B cell (primary cell): ENCODE results near the gene GALNT7. TPM values are rescaled to one million over a fixed set of nuclear protein-coding genes. Genes with fewer than 3 reads are reported as not detected.
A peak's percentile ranks its signal among the peaks of the same experiment; 100 is the strongest.

Source experiments
- ATAC-seq: fragments of 200-7000 bp; cut with Tn5 transposase; one replicate; pipeline ENCODE4 v1.10.0; 2021; ENCODE audit warnings: low read depth, mild to moderate bottlenecking, moderate number of reproducible peaks, moderate library complexity
- CTCF ChIA-PET: fragments of 350-600 bp; sonication (Branson Sonifier 250); formaldehyde crosslinking; loops from one replicate; lab custom pipeline; 2021; ENCODE audit warnings: antibody characterized with exemption, inconsistent platforms; lab: Charles Lee
- POLR2A ChIA-PET: fragments of 350-600 bp; sonication (Branson Sonifier 250); formaldehyde crosslinking; loops from one replicate; lab custom pipeline; 2021; ENCODE audit warnings: antibody characterized with exemption; lab: Charles Lee
- DNase-seq: peaks from one replicate; pipeline ENCODE4 v3.0.0; 2013
- H2AFZ ChIP-seq: 2 replicates; pipeline ENCODE4 v1.6.1; 2012; ENCODE audit warnings: mild to moderate bottlenecking, low read depth, low read length; ENCODE audit not compliant: insufficient read depth, poor library complexity, severe bottlenecking
- H3K27ac ChIP-seq, 2 donors: 1 replicate in 1 of 2; 2 replicates in 1 of 2; pipeline ENCODE4 v1.5.1; 2012 to 2013; ENCODE audit warnings: low read length in 2 of 2, mild to moderate bottlenecking in 2 of 2, moderate library complexity in 1 of 2
- H3K27me3 ChIP-seq, 4 experiments: fragments of 200-600 bp in 1 of 4; sonication (generic) in 1 of 4; replicated peaks in 1 of 4; 1 replicate in 2 of 4; 2 replicates in 2 of 4; pipeline versions ENCODE4 v1.6.1 to v1.7.0; 2013 to 2016; ENCODE audit warnings: low read length in 3 of 4, mild to moderate bottlenecking in 2 of 4, mixed read lengths in 1 of 4, moderate library complexity in 1 of 4; ENCODE audit not compliant: insufficient read depth in 4 of 4, control insufficient read depth in 3 of 4; ENCODE audit errors: control extremely low read depth in 1 of 4
- H3K36me3 ChIP-seq, 2 experiments: replicated peaks in 1 of 2; 1 replicate in 1 of 2; 2 replicates in 1 of 2; pipeline versions ENCODE4 v1.6.1 to v1.7.1; 2013; ENCODE audit warnings: low read length in 1 of 2; ENCODE audit not compliant: insufficient read depth in 2 of 2, control insufficient read depth in 1 of 2; ENCODE audit errors: control extremely low read depth in 1 of 2, extremely low read depth in 1 of 2
- H3K4me1 ChIP-seq, 2 donors: fragments of 200-600 bp in 1 of 2; sonication (generic) in 1 of 2; 1 replicate in 1 of 2; 2 replicates in 1 of 2; pipeline versions ENCODE4 v1.5.1 to v1.6.1; 2013 to 2017; ENCODE audit warnings: low read length in 2 of 2; ENCODE audit not compliant: control insufficient read depth in 2 of 2, insufficient read depth in 2 of 2
- H3K4me2 ChIP-seq: replicated peaks from 2 replicates; pipeline ENCODE3; 2012; ENCODE audit warnings: mild to moderate bottlenecking, low read depth, low read length; ENCODE audit not compliant: poor library complexity, severe bottlenecking
- H3K4me3 ChIP-seq, 5 experiments: fragments of 200-600 bp in 1 of 5; sonication (generic) in 1 of 5; 1 replicate in 3 of 5; 2 replicates in 2 of 5; pipeline versions ENCODE4 v1.5.1 to v1.7.0; 2011 to 2016; ENCODE audit warnings: low read length in 4 of 5, mild to moderate bottlenecking in 4 of 5, low read depth in 2 of 5, control low read depth in 1 of 5, moderate library complexity in 1 of 5; ENCODE audit not compliant: insufficient read depth in 1 of 5; ENCODE audit errors: control extremely low read depth in 1 of 5, extremely low read depth in 1 of 5
- H3K79me2 ChIP-seq: fragments of 200-600 bp; sonication (generic); one replicate; pipeline ENCODE4 v1.6.0; 2016; ENCODE audit warnings: low read length; ENCODE audit not compliant: control insufficient read depth, insufficient read depth
- H3K9ac ChIP-seq: fragments of 200-600 bp; sonication (generic); 2 replicates; pipeline ENCODE4 v1.6.1; 2017; ENCODE audit warnings: mild to moderate bottlenecking, low read length, moderate library complexity
- H3K9me3 ChIP-seq, 3 donors: one replicate each; pipeline versions ENCODE4 v1.6.1 to v1.7.1; 2013; ENCODE audit warnings: low read length in 2 of 3; ENCODE audit not compliant: control insufficient read depth in 2 of 3, insufficient read depth in 1 of 3; ENCODE audit errors: control extremely low read depth in 1 of 3
- H4K20me1 ChIP-seq: 2 replicates; pipeline ENCODE4 v1.6.0; 2012; ENCODE audit warnings: mild to moderate bottlenecking, low read length; ENCODE audit not compliant: insufficient read depth, control insufficient read depth, poor library complexity, severe bottlenecking
- H3K27ac Mint-ChIP-seq: one replicate; pipeline ENCODE4 v1.8.0; 2021; ENCODE audit warnings: mixed read lengths
- H3K27me3 Mint-ChIP-seq: one replicate; pipeline ENCODE4 v1.8.0; 2021; ENCODE audit warnings: mixed read lengths
- H3K4me1 Mint-ChIP-seq: one replicate; pipeline ENCODE4 v1.8.0; 2021; ENCODE audit warnings: mixed read lengths
- H3K4me3 Mint-ChIP-seq: one replicate; pipeline ENCODE4 v1.8.0; 2021; ENCODE audit warnings: mixed read lengths
- H3K9me3 Mint-ChIP-seq: one replicate; pipeline ENCODE4 v1.8.0; 2022; ENCODE audit warnings: mixed read lengths; ENCODE audit not compliant: insufficient read depth
- CTCF ChIP-seq: fragments of 200-600 bp; IDR thresholded peaks from one replicate; pipeline ENCODE4 v1.8.0; 2022; ENCODE audit warnings: antibody characterized with exemption, mild to moderate bottlenecking
- EZH2 ChIP-seq: IDR thresholded peaks from 2 replicates; pipeline ENCODE4 v1.6.1; 2012; ENCODE audit warnings: borderline replicate concordance, low read depth, mild to moderate bottlenecking, moderate library complexity, low read length; ENCODE audit not compliant: insufficient read depth, poor library complexity, severe bottlenecking
- WGBS: methylation state at CpG from one replicate; pipeline ENCODE4 v1.1.5; 2013; ENCODE audit warnings: missing lambda C conversion rate; ENCODE audit not compliant: insufficient coverage; 5-methylcytosine and 5-hydroxymethylcytosine counted together
- intact Hi-C: fragments of 100-400 bp; cut with micrococcal nuclease; formaldehyde crosslinking; loops from one replicate; pipeline ENCODE4 v1.10.0; 2022
- polyA plus RNA-seq: library from polyadenylated mRNA; depleted of rRNA; stranded (reverse); fragments of >200 nt; gene quantifications from 2 replicates; pipeline ENCODE4 v1.2.3, GENCODE V29; 2012
- total RNA-seq, 2 donors: library from RNA; stranded (reverse); fragments of 120-200 nt in 1 of 2; gene quantifications; 1 replicate in 1 of 2; 2 replicates in 1 of 2; pipeline versions ENCODE4 v1.2.3 to v1.2.4, GENCODE V29; 2013 to 2022

The GALNT7 gene
- total and polyA plus RNA-seq, 2 donors (not counting 1 experiment from before 2014, with no cell fraction given): 5.8 to 23.7 TPM

- Histone ChIP-seq H3K4me2 (peak overlapping the region; percentile 98), H2AFZ (peak overlapping the region; percentile 95), H3K36me3 (no peaks in the 10 kb centered on the region), H4K20me1 (peaks cover 25% of the 10 kb centered on the region), H3K4me3 (peak overlapping the region; percentile 46 to 93 (median 78)), H3K9ac (peak overlapping the region; percentile 76), H3K27ac (peak overlapping the region; percentile 56 to 85), H3K79me2 (peaks cover 59% of the 10 kb centered on the region), H3K4me1 (peaks cover 40 to 48% of the 10 kb centered on the region in 2 donors), H3K9me3 (no peaks in the 10 kb centered on the region), H3K27me3 (no peaks in the 10 kb centered on the region)
- WGBS: 2% methylated on average over 6 of the region's 13 CpGs
- TF ChIP-seq CTCF (no peak), EZH2 (no peak)
- Mint-ChIP-seq H3K4me3 (peak overlapping the region; percentile 89), H3K9me3 (no peaks in the 10 kb centered on the region), H3K27me3 (no peaks in the 10 kb centered on the region), H3K27ac (peak overlapping the region; percentile 89), H3K4me1 (peaks cover 55% of the 10 kb centered on the region)
- intact Hi-C loops: loop anchor here (5.0 kb wide), 1 partner anchor 87 kb away; no protein-coding TSS in a partner anchor
- ChIA-PET CTCF (interaction anchor here (1.1 to 1.8 kb wide), 2 partner anchors 156 to 199 kb away, joined by 3 to 4 read pairs; no protein-coding TSS in a partner anchor), POLR2A (interaction anchor here (1.4 kb wide), 1 partner anchor 164 kb away, joined by 3 read pairs; the partner anchor contains the start of gene HMGB2)
- ATAC-seq (no peak), DNase-seq (no peak)
These were observed 1.7 kb downstream of the GALNT7 start for GRCh38 chr4:173170182-173170778.

DNA sequence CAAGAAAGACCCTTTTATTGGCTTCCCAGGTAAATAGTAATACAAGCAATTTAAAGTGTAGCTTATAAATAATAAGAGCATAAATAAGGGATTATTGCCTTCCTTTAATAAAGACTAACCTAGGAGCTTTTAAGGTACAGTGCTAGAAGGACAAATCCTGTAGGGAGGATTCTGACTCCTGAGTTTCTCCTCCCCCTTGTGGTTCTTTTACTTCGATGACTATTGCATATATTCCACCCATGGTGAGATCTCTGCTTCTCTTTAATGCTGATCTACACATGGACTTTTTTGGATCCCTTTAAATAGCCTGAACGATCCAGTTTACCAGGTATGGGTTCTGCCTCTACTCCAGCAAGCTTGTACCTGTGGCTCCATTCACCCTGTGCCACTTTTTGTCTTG lies 2.5 kb downstream of the GALNT7 start:
- Histone ChIP-seq H3K4me3 (no peak overlapping the region), H3K79me2 (peaks cover 67% of the 10 kb centered on the region), H3K36me3 (no peaks in the 10 kb centered on the region), H2AFZ (no peak overlapping the region), H3K4me2 (peak overlapping the region; percentile 98), H3K9me3 (no peaks in the 10 kb centered on the region), H3K27me3 (no peaks in the 10 kb centered on the region), H3K27ac (no peak overlapping the region), H3K9ac (no peak overlapping the region), H4K20me1 (peaks cover 33% of the 10 kb centered on the region), H3K4me1 (peaks cover 40 to 48% of the 10 kb centered on the region in 2 donors)
- TF ChIP-seq CTCF (peak; percentile 15), EZH2 (no peak)
- no peaks in the 10 kb centered on the region for H3K27me3 Mint-ChIP-seq
- intact Hi-C loops: loop anchor here (5.0 kb wide), 1 partner anchor 86 kb away; no protein-coding TSS in a partner anchor
- CTCF ChIA-PET: interaction anchor here (1.1 to 1.8 kb wide), 2 partner anchors 157 to 199 kb away, joined by 3 to 4 read pairs; no protein-coding TSS in a partner anchor
- peaks cover 60% of the 10 kb centered on the region for H3K4me1 Mint-ChIP-seq
- 44% methylated on average over 2 of the region's 2 CpGs for WGBS
- DNase-seq (peak; percentile 20), ATAC-seq (no peak)
- POLR2A ChIA-PET: interaction anchor here (0.6 kb wide), 1 partner anchor 13 kb away, joined by 3 read pairs; no protein-coding TSS in a partner anchor
- no peaks in the 10 kb centered on the region for H3K9me3 Mint-ChIP-seq
- peak overlapping the region; percentile 89 for H3K4me3 Mint-ChIP-seq
- peak overlapping the region; percentile 89 for H3K27ac Mint-ChIP-seq
